Measurements from ENCODE around the gene ZYX. TPM values are rescaled to one million over a fixed set of nuclear protein-coding genes. Genes with fewer than 3 reads are reported as not detected.

Gene ZYX
- total and polyA plus RNA-seq, 9 of the 15 experiments (the other 6 are each of a cell fraction or from before 2014, with no cell fraction given): 1.8 to 130 (median 15.7) TPM

- peaks cover 0 to 3% of the 10 kb centered on the region in 2 experiments; a peak in 1 of 5 replicates for H3K4me1 ChIP-seq (replicated peaks in 1 of 2; ENCODE audit: control insufficient read depth in 2 of 2, insufficient read depth in 2 of 2, low read length in 2 of 2)
- H3K79me2 ChIP-seq (ENCODE audit: control insufficient read depth, insufficient read depth, low read length): no peaks in the 10 kb centered on the region
- H2AFZ ChIP-seq (ENCODE audit: low read depth, low read length): no peak overlapping the region
- no peak for TF ChIP-seq THAP12 (CRISPR knock-in tag; IDR thresholded peaks at IDR 0.05)
- TF ChIP-seq REST (IDR thresholded peaks at IDR 0.05; ENCODE audit: borderline replicate concordance): peak; percentile 4; the same call in 1 of the 2 replicates
- no peak for TF ChIP-seq REST (CRISPR knock-in tag; IDR thresholded peaks at IDR 0.05; ENCODE audit: low read depth)
- TF ChIP-seq CHD1 (IDR thresholded peaks at IDR 0.05; ENCODE audit: low read length): no peak
- TF ChIP-seq FOXK1 (CRISPR knock-in tag; IDR thresholded peaks at IDR 0.05; ENCODE audit: borderline replicate concordance): no peak
- TF ChIP-seq RAD21 (CRISPR knock-in tag; conservative IDR thresholded peaks at IDR 0.05 in 1 of 2, IDR thresholded peaks at IDR 0.05 in 1 of 2): 0 out of 4 replicates have a peak, but pooled peaks of 1 of the 2 experiments have one; percentile 16
Observed at GRCh38 chr7:143355450-143356385, 25.4 kb upstream of the ZYX start.

More at GRCh38 chr7:143355450-143356385, 25.4 kb upstream of the ZYX start:
- in situ Hi-C loops (cut with MboI): no loop called here
- H4K20me1 ChIP-seq (replicated peaks; ENCODE audit: control insufficient read depth, insufficient read depth, low read length): peaks cover 9% of the 10 kb centered on the region; the same call in 1 of the 2 replicates
- ChIA-PET CTCF (ENCODE audit: low intra/inter-chr PET ratio) (no interaction called here), POLR2A (interaction anchor here (0.6 to 0.7 kb wide), 2 partner anchors 26 to 758 kb away, joined by 3 to 5 read pairs; no protein-coding TSS in a partner anchor)
- H3K9me3 ChIP-seq (replicated peaks; ENCODE audit: control insufficient read depth, insufficient read depth, low read depth, low read length): no peaks in the 10 kb centered on the region
- 0 out of 4 replicates have a peak overlapping the region, but pooled peaks of 1 of the 2 experiments have one; percentile 21 for H3K9ac ChIP-seq (ENCODE audit: insufficient read depth in 1 of 2, low read depth in 2 of 2, low read length in 2 of 2)
- H3K36me3 ChIP-seq (ENCODE audit: control insufficient read depth, insufficient read depth, low read length): no peaks in the 10 kb centered on the region
- ATAC-seq (peak; percentile 58), DNase-seq (ENCODE audit: extremely low read depth in 1 of 4, low spot score in 3 of 4) (peak in 2 of 4 experiments; percentile 38 to 62), FAIRE-seq (peak; percentile 52)
- intact Hi-C loops (cut with micrococcal nuclease): no loop called here
- WGBS (ENCODE audit: insufficient coverage, low coverage, missing lambda C conversion rate): 4% methylated on average over 16 of the region's 16 CpGs
- no peak overlapping the region for H3K4me2 ChIP-seq (ENCODE audit: insufficient read depth, low read length)
- H3K27me3 ChIP-seq (ENCODE audit: control insufficient read depth in 2 of 2, insufficient read depth in 2 of 2, low read length in 2 of 2): peaks cover 67 to 86% of the 10 kb centered on the region in 2 experiments
- peaks cover 3% of the 10 kb centered on the region for H3K9me1 ChIP-seq (ENCODE audit: control insufficient read depth, insufficient read depth, low read length)
- no TSS peak for BruUV-seq (replicated peaks)
- no peak overlapping the region for H3K4me3 ChIP-seq
- H3K27ac ChIP-seq (ENCODE audit: extremely low read depth, low read depth, low read length): no peak overlapping the region

Measured in K562 (cell line).